Activated CD4-positive, alpha-beta T cell treated with anti-CD3 and anti-CD28 coated beads, Interleukin-2, amount 10 ng/mL, durations not matched to agents 7 days and 5 days (primary cell): ENCODE results near the gene PTPN3. TPM values are rescaled to one million over a fixed set of nuclear protein-coding genes. Genes with fewer than 3 reads are reported as not detected.

Experiments
- CTCF ChIA-PET: fragments of 350-600 bp; sonication (Branson Sonifier 250); formaldehyde crosslinking; loops from one replicate; lab custom pipeline; 2021; ENCODE audit warnings: antibody characterized with exemption; lab: Charles Lee
- POLR2A ChIA-PET: fragments of 350-600 bp; sonication (Branson Sonifier 250); formaldehyde crosslinking; loops from one replicate; lab custom pipeline; 2021; ENCODE audit warnings: antibody characterized with exemption; lab: Charles Lee
- DNase-seq: peaks from one replicate; pipeline ENCODE4 v3.0.0-alpha.2; 2020
- H3K27ac Mint-ChIP-seq: one replicate; pipeline ENCODE4 v1.8.0; 2021; ENCODE audit warnings: mild to moderate bottlenecking, moderate library complexity, mixed read lengths
- H3K27me3 Mint-ChIP-seq: one replicate; pipeline ENCODE4 v1.8.0; 2021; ENCODE audit warnings: mixed read lengths
- H3K36me3 Mint-ChIP-seq: one replicate; pipeline ENCODE4 v1.8.0; 2021; ENCODE audit warnings: low read depth, mixed read lengths
- H3K4me1 Mint-ChIP-seq: one replicate; pipeline ENCODE4 v1.8.0; 2021; ENCODE audit warnings: mixed read lengths
- H3K4me3 Mint-ChIP-seq: one replicate; pipeline ENCODE4 v1.8.0; 2021; ENCODE audit warnings: mild to moderate bottlenecking, moderate library complexity, mixed read lengths
- H3K9me3 Mint-ChIP-seq: one replicate; pipeline ENCODE4 v1.8.0; 2021; ENCODE audit warnings: mixed read lengths
- total RNA-seq, 2 experiments: library from RNA; stranded (reverse); gene quantifications; one replicate each; pipeline ENCODE4 v1.2.3, GENCODE V29; 2021

Gene PTPN3
- total RNA-seq, 2 experiments from 2014 or later = not detected

GRCh38 chr9:109497226-109498153, 617 bp downstream of the PTPN3 start:
- DNase-seq = no peak
- CTCF ChIA-PET = interaction anchor here (0.9 to 1.6 kb wide), 3 partner anchors 17 to 28 kb away, joined by 3 to 4 read pairs (median 3); no protein-coding TSS in a partner anchor
- no peak overlapping the region for H3K27ac Mint-ChIP-seq
- H3K9me3 Mint-ChIP-seq = no peaks in the 10 kb centered on the region
- peaks cover 9% of the 10 kb centered on the region for H3K4me1 Mint-ChIP-seq
- peaks cover 74% of the 10 kb centered on the region for H3K27me3 Mint-ChIP-seq
- no peaks in the 10 kb centered on the region for H3K36me3 Mint-ChIP-seq
- H3K4me3 Mint-ChIP-seq = peak overlapping the region; percentile 3
- POLR2A ChIA-PET = no interaction called here

GRCh38 chr9:109496841-109497225, 1.3 kb downstream of the PTPN3 start:
- ChIA-PET CTCF (interaction anchor here (1.0 kb wide), 1 partner anchor 17 kb away, joined by 3 read pairs; no protein-coding TSS in a partner anchor), POLR2A (no interaction called here)
- no peak overlapping the region for H3K27ac Mint-ChIP-seq
- peaks cover 9% of the 10 kb centered on the region for H3K4me1 Mint-ChIP-seq
- no peaks in the 10 kb centered on the region for H3K9me3 Mint-ChIP-seq
- no peaks in the 10 kb centered on the region for H3K36me3 Mint-ChIP-seq
- H3K27me3 Mint-ChIP-seq = peaks cover 67% of the 10 kb centered on the region
- peak overlapping the region; percentile 3 for H3K4me3 Mint-ChIP-seq
- DNase-seq = no peak

- no peak for DNase-seq
- ChIA-PET CTCF (interaction anchor here (0.8 to 1.0 kb wide), 2 partner anchors 14 to 18 kb away, joined by 3 to 4 read pairs; no protein-coding TSS in a partner anchor), POLR2A (no interaction called here)
- H3K4me3 Mint-ChIP-seq = no peak overlapping the region
- peaks cover 65% of the 10 kb centered on the region for H3K27me3 Mint-ChIP-seq
- H3K36me3 Mint-ChIP-seq = no peaks in the 10 kb centered on the region
- no peaks in the 10 kb centered on the region for H3K9me3 Mint-ChIP-seq
- H3K4me1 Mint-ChIP-seq = peaks cover 9% of the 10 kb centered on the region
- no peak overlapping the region for H3K27ac Mint-ChIP-seq
Observed at GRCh38 chr9:109496218-109496617, 1.9 kb downstream of the PTPN3 start.

- ChIA-PET POLR2A (no interaction called here), CTCF (no interaction called here)
- H3K27ac Mint-ChIP-seq = no peak overlapping the region
- no peaks in the 10 kb centered on the region for H3K9me3 Mint-ChIP-seq
- H3K4me1 Mint-ChIP-seq = peaks cover 4% of the 10 kb centered on the region
- H3K36me3 Mint-ChIP-seq = no peaks in the 10 kb centered on the region
- peaks cover 49% of the 10 kb centered on the region for H3K27me3 Mint-ChIP-seq
- no peak for DNase-seq
- H3K4me3 Mint-ChIP-seq = no peak overlapping the region
Observed at GRCh38 chr9:109493648-109494047, 4.5 kb downstream of the PTPN3 start.

- ChIA-PET CTCF (interaction anchor here (0.9 kb wide), 1 partner anchor 14 kb away, joined by 3 read pairs; no protein-coding TSS in a partner anchor), POLR2A (no interaction called here)
- no peak for DNase-seq
- Mint-ChIP-seq H3K27me3 (peaks cover 41% of the 10 kb centered on the region), H3K9me3 (no peaks in the 10 kb centered on the region), H3K36me3 (no peaks in the 10 kb centered on the region), H3K4me3 (no peak overlapping the region), H3K27ac (no peak overlapping the region), H3K4me1 (no peaks in the 10 kb centered on the region)
Observed at GRCh38 chr9:109491590-109491989, 6.5 kb downstream of the PTPN3 start.

GRCh38 chr9:109488791-109489492, 9.2 kb downstream of the PTPN3 start:
- Mint-ChIP-seq H3K36me3 (no peaks in the 10 kb centered on the region), H3K4me1 (no peaks in the 10 kb centered on the region), H3K27me3 (peaks cover 23% of the 10 kb centered on the region), H3K4me3 (no peak overlapping the region), H3K9me3 (no peaks in the 10 kb centered on the region), H3K27ac (no peak overlapping the region)
- ChIA-PET POLR2A (no interaction called here), CTCF (no interaction called here)
- no peak for DNase-seq

- Mint-ChIP-seq H3K27me3 (peaks cover 19% of the 10 kb centered on the region), H3K4me3 (no peak overlapping the region)
Observed at GRCh38 chr9:109488351-109488750, 9.8 kb downstream of the PTPN3 start.

GRCh38 chr9:109487247-109487646, 10.9 kb downstream of the PTPN3 start:
- ChIA-PET CTCF (no interaction called here), POLR2A (no interaction called here)
- Mint-ChIP-seq H3K27ac (no peak overlapping the region), H3K9me3 (no peaks in the 10 kb centered on the region), H3K4me1 (no peaks in the 10 kb centered on the region), H3K27me3 (peaks cover 17% of the 10 kb centered on the region), H3K36me3 (no peaks in the 10 kb centered on the region), H3K4me3 (no peak overlapping the region)
- DNase-seq = no peak

More at GRCh38 chr9:109488351-109488750, 9.8 kb downstream of the PTPN3 start:
- POLR2A ChIA-PET = no interaction called here
- Mint-ChIP-seq H3K4me1 (no peaks in the 10 kb centered on the region), H3K9me3 (no peaks in the 10 kb centered on the region), H3K27ac (no peak overlapping the region), H3K36me3 (no peaks in the 10 kb centered on the region)
- CTCF ChIA-PET = no interaction called here
- DNase-seq = no peak

GRCh38 chr9:109483744-109484429, 14.2 kb downstream of the PTPN3 start:
- CTCF ChIA-PET = interaction anchor here (1.0 kb wide), 1 partner anchor 15 kb away, joined by 3 read pairs; no protein-coding TSS in a partner anchor
- POLR2A ChIA-PET = no interaction called here
- Mint-ChIP-seq H3K27ac (no peak overlapping the region), H3K4me1 (no peaks in the 10 kb centered on the region), H3K9me3 (no peaks in the 10 kb centered on the region), H3K27me3 (peaks cover 20% of the 10 kb centered on the region), H3K36me3 (no peaks in the 10 kb centered on the region), H3K4me3 (no peak overlapping the region)
- no peak for DNase-seq

- POLR2A ChIA-PET = no interaction called here
- H3K27me3 Mint-ChIP-seq = peaks cover 22% of the 10 kb centered on the region
- H3K4me1 Mint-ChIP-seq = no peaks in the 10 kb centered on the region
- H3K27ac Mint-ChIP-seq = no peak overlapping the region
- no peaks in the 10 kb centered on the region for H3K9me3 Mint-ChIP-seq
- CTCF ChIA-PET = interaction anchor here (1.0 to 1.1 kb wide), 2 partner anchors 12 to 72 kb away, joined by 3 read pairs; no protein-coding TSS in a partner anchor
- no peak for DNase-seq
- H3K36me3 Mint-ChIP-seq = no peaks in the 10 kb centered on the region
- H3K4me3 Mint-ChIP-seq = no peak overlapping the region
Observed at GRCh38 chr9:109482391-109482916, 15.7 kb downstream of the PTPN3 start.

- ChIA-PET POLR2A (no interaction called here), CTCF (no interaction called here)
- H3K36me3 Mint-ChIP-seq = no peaks in the 10 kb centered on the region
- no peaks in the 10 kb centered on the region for H3K9me3 Mint-ChIP-seq
- H3K4me3 Mint-ChIP-seq = no peak overlapping the region
- no peak overlapping the region for H3K27ac Mint-ChIP-seq
- peaks cover 21% of the 10 kb centered on the region for H3K27me3 Mint-ChIP-seq
- no peak for DNase-seq
- H3K4me1 Mint-ChIP-seq = no peaks in the 10 kb centered on the region
Observed at GRCh38 chr9:109481856-109482255, 16.3 kb downstream of the PTPN3 start.

GRCh38 chr9:109479822-109480221, 18.3 kb downstream of the PTPN3 start:
- DNase-seq = no peak
- Mint-ChIP-seq H3K36me3 (no peaks in the 10 kb centered on the region), H3K4me1 (no peaks in the 10 kb centered on the region), H3K4me3 (no peak overlapping the region), H3K27ac (no peak overlapping the region), H3K27me3 (peaks cover 16% of the 10 kb centered on the region), H3K9me3 (no peaks in the 10 kb centered on the region)
- CTCF ChIA-PET = interaction anchor here (1.3 kb wide), 1 partner anchor 10 kb away, joined by 3 read pairs; no protein-coding TSS in a partner anchor
- POLR2A ChIA-PET = no interaction called here
